Duodenal mucosa (tissue), 2 donors: ENCODE results near the gene ABCB8.
A peak's percentile ranks its signal among the peaks of the same experiment; 100 is the strongest.

Source experiments
- H3K27ac ChIP-seq: one replicate; pipeline ENCODE4 v1.7.0; 2013; ENCODE audit warnings: low read depth, low read length
- H3K27me3 ChIP-seq, 2 donors: one replicate each; pipeline ENCODE4 v1.7.0; 2013; ENCODE audit warnings: low read length in 2 of 2, control low read depth in 1 of 2; ENCODE audit not compliant: insufficient read depth in 2 of 2, control insufficient read depth in 1 of 2
- H3K36me3 ChIP-seq, 2 donors: one replicate each; pipeline ENCODE4 v1.7.0; 2013; ENCODE audit warnings: low read length in 2 of 2, control low read depth in 1 of 2; ENCODE audit not compliant: insufficient read depth in 2 of 2, control insufficient read depth in 1 of 2
- H3K4me1 ChIP-seq, 2 donors: one replicate each; pipeline ENCODE4 v1.7.0; 2013; ENCODE audit warnings: low read length in 2 of 2, control low read depth in 1 of 2; ENCODE audit not compliant: insufficient read depth in 2 of 2, control insufficient read depth in 1 of 2
- H3K4me3 ChIP-seq, 2 donors: one replicate each; pipeline ENCODE4 v1.7.0; 2013; ENCODE audit warnings: low read length in 2 of 2, low read depth in 1 of 2
- H3K9ac ChIP-seq, 2 donors: one replicate each; pipeline ENCODE4 v1.7.0; 2013; ENCODE audit warnings: low read length in 2 of 2, low read depth in 1 of 2
- H3K9me3 ChIP-seq, 2 donors: one replicate each; pipeline ENCODE4 v1.7.0; 2013; ENCODE audit warnings: low read length in 2 of 2, control low read depth in 1 of 2; ENCODE audit not compliant: control insufficient read depth in 1 of 2

The ABCB8 gene

GRCh38 chr7:150989456-150989855 is 38.8 kb upstream of the ABCB8 start:
- Histone ChIP-seq H3K27me3 (no peaks in the 10 kb centered on the region), H3K4me3 (no peak overlapping the region), H3K9ac (no peak overlapping the region), H3K36me3 (no peaks in the 10 kb centered on the region), H3K27ac (no peak overlapping the region), H3K4me1 (peaks cover 7 to 8% of the 10 kb centered on the region in 2 donors), H3K9me3 (peaks cover 0 to 5% of the 10 kb centered on the region in 2 donors)

GRCh38 chr7:150990416-150991186 is 37.6 kb upstream of the ABCB8 start, which contains the start of gene NOS3:
NOS3 (plus strand) TSS chr7:150991017; CDS start chr7:150993804, 2,787 bp downstream.
- Histone ChIP-seq H3K4me3 (no peak within 1 kb of the TSS), H3K27me3 (no peaks in the 10 kb centered on the region), H3K9me3 (peaks cover 0 to 5% of the 10 kb centered on the region in 2 donors), H3K36me3 (no peaks in the 10 kb centered on the region), H3K4me1 (peaks cover 7 to 10% of the 10 kb centered on the region in 2 donors), H3K27ac (no peak within 1 kb of the TSS), H3K9ac (no peak within 1 kb of the TSS)

GRCh38 chr7:150992051-150992640 is 36.1 kb upstream of the ABCB8 start:
- Histone ChIP-seq H3K27ac (peak overlapping the region; percentile 10), H3K9me3 (peaks cover 0 to 5% of the 10 kb centered on the region in 2 donors), H3K27me3 (no peaks in the 10 kb centered on the region), H3K9ac (no peak overlapping the region), H3K4me1 (peaks cover 7 to 10% of the 10 kb centered on the region in 2 donors), H3K36me3 (no peaks in the 10 kb centered on the region), H3K4me3 (no peak overlapping the region)

GRCh38 chr7:150992833-150993302 is 35.4 kb upstream of the ABCB8 start:
- H3K27ac ChIP-seq = no peak overlapping the region
- peaks cover 0 to 5% of the 10 kb centered on the region in 2 donors for H3K9me3 ChIP-seq
- H3K9ac ChIP-seq = no peak overlapping the region
- H3K4me3 ChIP-seq = no peak overlapping the region
- H3K4me1 ChIP-seq = peaks cover 7 to 10% of the 10 kb centered on the region in 2 donors
- no peaks in the 10 kb centered on the region for H3K27me3 ChIP-seq
- no peaks in the 10 kb centered on the region for H3K36me3 ChIP-seq

- Histone ChIP-seq H3K9ac (no peak overlapping the region), H3K36me3 (no peaks in the 10 kb centered on the region), H3K9me3 (peaks cover 0 to 5% of the 10 kb centered on the region in 2 donors), H3K27ac (no peak overlapping the region), H3K4me3 (no peak overlapping the region), H3K4me1 (peaks cover 2 to 6% of the 10 kb centered on the region in 2 donors), H3K27me3 (no peaks in the 10 kb centered on the region)
Observed at GRCh38 chr7:150993511-150993910, 34.7 kb upstream of the ABCB8 start.

- Histone ChIP-seq H3K4me3 (peak overlapping the region in 1 of 2 donors; percentile 48), H3K9me3 (peaks cover 0 to 5% of the 10 kb centered on the region in 2 donors), H3K9ac (no peak overlapping the region), H3K4me1 (peaks cover 0 to 2% of the 10 kb centered on the region in 2 donors), H3K27ac (no peak overlapping the region), H3K36me3 (no peaks in the 10 kb centered on the region), H3K27me3 (no peaks in the 10 kb centered on the region)
Observed at GRCh38 chr7:150994141-150994837, 34.0 kb upstream of the ABCB8 start.

- Histone ChIP-seq H3K4me1 (peaks cover 0 to 2% of the 10 kb centered on the region in 2 donors), H3K36me3 (no peaks in the 10 kb centered on the region), H3K9ac (no peak overlapping the region), H3K27me3 (no peaks in the 10 kb centered on the region), H3K9me3 (peaks cover 0 to 5% of the 10 kb centered on the region in 2 donors), H3K27ac (no peak overlapping the region), H3K4me3 (peak overlapping the region in 1 of 2 donors; percentile 48)
Observed at GRCh38 chr7:150994838-150995510, 33.3 kb upstream of the ABCB8 start.

- Histone ChIP-seq H3K9me3 (no peaks in the 10 kb centered on the region), H3K4me3 (no peak overlapping the region), H3K27me3 (no peaks in the 10 kb centered on the region), H3K36me3 (no peaks in the 10 kb centered on the region), H3K9ac (no peak overlapping the region), H3K4me1 (peaks cover 0 to 2% of the 10 kb centered on the region in 2 donors), H3K27ac (no peak overlapping the region)
Observed at GRCh38 chr7:150996376-150997074, 31.7 kb upstream of the ABCB8 start.

- Histone ChIP-seq H3K36me3 (no peaks in the 10 kb centered on the region), H3K4me1 (peaks cover 0 to 2% of the 10 kb centered on the region in 2 donors), H3K4me3 (no peak overlapping the region), H3K27ac (no peak overlapping the region), H3K27me3 (no peaks in the 10 kb centered on the region), H3K9me3 (no peaks in the 10 kb centered on the region), H3K9ac (no peak overlapping the region)
Observed at GRCh38 chr7:150997075-150997511, 31.2 kb upstream of the ABCB8 start.
